ENCODE results near the gene PRRT4. TPM values are rescaled to one million over a fixed set of nuclear protein-coding genes. Genes with fewer than 3 reads are reported as not detected.

The PRRT4 gene
- total RNA-seq, 4 donors from 2014 or later: 0.42 to 1.8 (median 0.78) TPM; not detected in 1

DNA sequence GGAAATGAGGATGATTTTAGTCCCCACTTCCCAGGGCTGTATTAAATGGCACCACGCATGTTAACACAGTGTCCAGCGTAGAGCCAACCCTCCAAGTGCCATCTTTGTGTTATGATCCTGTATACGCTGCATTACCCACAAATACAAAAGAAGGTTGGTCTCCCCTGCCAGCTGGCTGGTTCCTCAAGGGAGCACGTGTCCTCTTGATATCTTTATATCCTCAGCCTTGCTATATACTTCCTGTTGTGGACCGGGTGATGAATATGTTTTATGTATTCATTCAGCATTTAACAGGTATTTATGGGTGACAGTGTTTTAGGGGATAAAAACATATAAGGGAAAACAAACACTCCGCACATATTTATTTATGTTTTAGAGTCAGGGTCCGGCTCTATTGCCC, 23.2 kb upstream of the PRRT4 start:
- peaks cover 0 to 19% (median 0%) of the 10 kb centered on the region in 4 donors for H3K27me3 ChIP-seq
- intact Hi-C loops (cut with DNase I): no loop called here
- WGBS: 81% methylated on average over 7 of the region's 7 CpGs
- no peaks in the 10 kb centered on the region for H3K9me3 ChIP-seq
- TF ChIP-seq POLR2A (IDR thresholded peaks at IDR 0.05; ENCODE audit: low read depth): no peak
- TF ChIP-seq POLR2AphosphoS5 (IDR thresholded peaks at IDR 0.05): no peak
- TF ChIP-seq EP300 (IDR thresholded peaks at IDR 0.05): no peak
- TF ChIP-seq, protein P1, sequence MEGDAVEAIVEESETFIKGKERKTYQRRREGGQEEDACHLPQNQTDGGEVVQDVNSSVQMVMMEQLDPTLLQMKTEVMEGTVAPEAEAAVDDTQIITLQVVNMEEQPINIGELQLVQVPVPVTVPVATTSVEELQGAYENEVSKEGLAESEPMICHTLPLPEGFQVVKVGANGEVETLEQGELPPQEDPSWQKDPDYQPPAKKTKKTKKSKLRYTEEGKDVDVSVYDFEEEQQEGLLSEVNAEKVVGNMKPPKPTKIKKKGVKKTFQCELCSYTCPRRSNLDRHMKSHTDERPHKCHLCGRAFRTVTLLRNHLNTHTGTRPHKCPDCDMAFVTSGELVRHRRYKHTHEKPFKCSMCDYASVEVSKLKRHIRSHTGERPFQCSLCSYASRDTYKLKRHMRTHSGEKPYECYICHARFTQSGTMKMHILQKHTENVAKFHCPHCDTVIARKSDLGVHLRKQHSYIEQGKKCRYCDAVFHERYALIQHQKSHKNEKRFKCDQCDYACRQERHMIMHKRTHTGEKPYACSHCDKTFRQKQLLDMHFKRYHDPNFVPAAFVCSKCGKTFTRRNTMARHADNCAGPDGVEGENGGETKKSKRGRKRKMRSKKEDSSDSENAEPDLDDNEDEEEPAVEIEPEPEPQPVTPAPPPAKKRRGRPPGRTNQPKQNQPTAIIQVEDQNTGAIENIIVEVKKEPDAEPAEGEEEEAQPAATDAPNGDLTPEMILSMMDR (IDR thresholded peaks at IDR 0.05): no peak
- H3K36me3 ChIP-seq: no peaks in the 10 kb centered on the region
- no peak overlapping the region for H3K4me3 ChIP-seq
- no peak overlapping the region for H3K27ac ChIP-seq (replicated peaks in 1 of 4)
- peaks cover 5 to 15% (median 12%) of the 10 kb centered on the region in 4 donors for H3K4me1 ChIP-seq
- DNase-seq (ENCODE audit: extremely low spot score): no peak

DNA sequence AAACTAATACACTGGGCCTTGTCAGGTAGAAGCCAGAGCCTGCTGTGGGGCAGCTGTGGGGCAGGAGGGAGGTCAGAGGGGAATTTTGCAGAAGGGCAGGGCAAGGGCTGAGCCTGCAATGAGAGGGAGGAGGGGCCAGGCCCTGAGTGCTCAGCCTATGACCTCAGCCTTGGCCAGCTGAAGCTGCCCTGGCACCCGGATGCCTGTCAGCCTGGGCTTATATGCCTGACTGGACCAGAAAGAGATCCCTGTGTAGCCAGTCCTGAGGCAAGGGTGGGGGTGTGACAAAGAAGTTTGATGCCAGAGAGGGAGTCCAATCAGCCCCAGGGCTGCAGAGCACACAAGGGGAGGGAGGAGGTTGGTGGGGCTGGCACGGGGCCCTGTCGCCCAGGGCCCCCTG, 22.3 kb upstream of the PRRT4 start:
- no peak for TF ChIP-seq EP300 (IDR thresholded peaks at IDR 0.05)
- no peak for TF ChIP-seq POLR2AphosphoS5 (IDR thresholded peaks at IDR 0.05)
- TF ChIP-seq, protein P1 (IDR thresholded peaks at IDR 0.05): no peak
- TF ChIP-seq POLR2A (IDR thresholded peaks at IDR 0.05; ENCODE audit: low read depth): no peak
- H3K36me3 ChIP-seq: no peaks in the 10 kb centered on the region
- intact Hi-C loops (cut with DNase I): no loop called here
- H3K27me3 ChIP-seq: peaks cover 0 to 19% (median 0%) of the 10 kb centered on the region in 4 donors
- DNase-seq (ENCODE audit: extremely low spot score): no peak
- H3K27ac ChIP-seq (replicated peaks in 1 of 4): no peak overlapping the region
- H3K9me3 ChIP-seq: no peaks in the 10 kb centered on the region
- 57% methylated on average over 3 of the region's 3 CpGs for WGBS
- peaks cover 5 to 15% (median 12%) of the 10 kb centered on the region in 4 donors for H3K4me1 ChIP-seq
- H3K4me3 ChIP-seq: no peak overlapping the region

DNA sequence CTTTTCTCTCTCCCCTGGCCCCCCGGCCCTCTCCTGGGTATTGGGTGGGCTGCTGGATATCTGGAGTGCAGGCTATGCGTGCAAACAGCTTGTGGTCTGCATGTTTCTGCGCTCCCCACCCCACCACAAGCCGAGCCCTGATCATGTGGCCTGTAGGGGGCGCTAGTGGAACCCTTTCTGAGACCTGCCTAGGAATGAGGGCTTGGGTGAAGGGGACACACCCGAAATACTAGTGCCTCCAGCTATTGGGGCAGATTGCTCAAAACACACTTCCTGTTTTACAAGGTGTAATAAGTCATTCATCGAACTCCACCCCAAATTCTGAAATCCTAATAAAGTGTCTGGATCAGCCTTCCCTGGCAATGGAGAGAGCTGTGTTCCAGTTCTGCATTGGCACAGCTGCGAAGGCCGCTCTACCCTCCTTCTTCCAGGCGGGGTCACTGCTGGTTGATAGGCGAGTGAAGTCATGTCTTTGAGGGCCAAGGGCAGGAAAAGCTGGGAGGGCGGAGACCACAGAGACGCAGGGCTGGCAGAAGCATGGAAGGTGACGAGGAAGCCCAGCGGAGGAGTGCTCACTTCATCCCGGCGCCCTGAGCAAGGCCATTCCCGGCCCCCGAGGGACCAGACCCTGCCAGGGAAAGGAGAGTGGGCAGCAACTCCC, 19.8 kb upstream of the PRRT4 start:
- intact Hi-C loops (cut with DNase I): no loop called here
- TF ChIP-seq, protein P1 (IDR thresholded peaks at IDR 0.05): peak in 2 of 3 experiments; percentile 7 to 21
- TF ChIP-seq EP300 (IDR thresholded peaks at IDR 0.05): no peak
- Histone ChIP-seq H3K27me3 (peaks cover 0 to 13% (median 0%) of the 10 kb centered on the region in 4 donors), H3K4me1 (peaks cover 0 to 6% (median 0%) of the 10 kb centered on the region in 4 donors), H3K9me3 (no peaks in the 10 kb centered on the region), H3K27ac (replicated peaks in 1 of 4) (no peak overlapping the region), H3K4me3 (no peak overlapping the region), H3K36me3 (no peaks in the 10 kb centered on the region)
- DNase-seq (ENCODE audit: extremely low spot score): no peak
- 72% methylated on average over 19 of the region's 19 CpGs for WGBS

DNA sequence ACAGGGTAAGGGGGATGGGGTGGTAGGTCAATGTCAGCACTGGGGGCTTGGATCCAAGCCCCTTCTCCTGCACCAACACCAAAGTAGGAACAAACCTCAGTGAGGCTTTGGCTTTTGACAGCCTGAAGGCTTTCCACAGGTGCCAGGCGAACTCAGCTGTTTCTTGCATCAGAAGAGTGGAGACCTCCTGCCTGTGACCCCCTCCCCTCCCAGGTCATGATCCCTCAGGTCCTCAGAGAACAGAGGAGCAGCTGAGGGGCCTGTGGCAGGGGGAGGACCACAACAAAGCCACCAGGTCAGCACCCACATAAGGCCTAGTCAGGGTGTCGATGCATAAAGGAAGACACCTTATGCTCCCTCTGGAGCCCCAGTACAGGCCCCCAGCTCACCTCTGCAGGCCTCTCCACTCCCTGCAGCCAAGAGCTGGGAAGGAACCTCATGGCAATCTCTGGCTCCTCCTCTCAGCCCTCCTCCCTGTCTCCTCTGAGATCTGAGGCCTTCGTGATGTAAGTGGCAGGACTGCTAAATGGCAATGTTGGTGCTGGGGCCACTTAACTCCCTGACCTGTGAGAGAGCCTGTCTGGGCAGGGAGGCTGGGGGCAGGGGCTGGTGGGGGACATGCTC, 19.1 kb upstream of the PRRT4 start:
- peaks cover 0 to 6% (median 0%) of the 10 kb centered on the region in 4 donors for H3K4me1 ChIP-seq
- WGBS: 89% methylated on average over 3 of the region's 3 CpGs

More for the DNA sequence above, 19.1 kb upstream of the PRRT4 start:
- no peak overlapping the region for H3K4me3 ChIP-seq
- peaks cover 0 to 13% (median 0%) of the 10 kb centered on the region in 4 donors for H3K27me3 ChIP-seq
- H3K27ac ChIP-seq (replicated peaks in 1 of 4): no peak overlapping the region
- TF ChIP-seq EP300 (IDR thresholded peaks at IDR 0.05): no peak
- no peak for TF ChIP-seq POLR2A (IDR thresholded peaks at IDR 0.05; ENCODE audit: low read depth)
- TF ChIP-seq, protein P1 (IDR thresholded peaks at IDR 0.05): no peak
- TF ChIP-seq POLR2AphosphoS5 (IDR thresholded peaks at IDR 0.05): no peak
- intact Hi-C loops (cut with DNase I): no loop called here
- no peaks in the 10 kb centered on the region for H3K36me3 ChIP-seq
- no peak for DNase-seq (ENCODE audit: extremely low spot score)
- no peaks in the 10 kb centered on the region for H3K9me3 ChIP-seq
